ENCODE measurements around the gene KLHDC8B.

DNA sequence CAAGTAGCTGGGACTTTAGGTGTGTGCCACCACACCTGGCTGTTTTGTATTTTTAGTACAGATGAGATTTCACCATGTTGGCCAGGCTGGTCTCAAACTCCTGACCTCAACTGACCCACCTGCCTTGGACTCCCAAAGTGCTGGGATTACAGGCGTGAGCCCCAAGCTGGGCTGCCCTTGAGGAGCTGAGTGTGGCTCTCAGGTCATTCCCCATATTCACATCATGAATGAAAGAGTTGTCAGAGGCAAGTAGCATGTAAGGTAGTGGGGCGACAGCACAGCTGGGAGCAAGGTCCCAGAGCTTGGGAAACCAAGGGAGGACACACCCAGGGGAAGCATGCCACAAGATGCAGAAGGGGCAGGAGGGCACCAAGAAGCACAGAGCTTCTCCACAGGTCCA, 10.2 kb upstream of the KLHDC8B start:
- TF ChIP-seq POLR2AphosphoS5 (IDR thresholded peaks at IDR 0.05; ENCODE audit: insufficient read depth, low read depth, low read length) (no peak), POLR2A (IDR thresholded peaks at IDR 0.05; ENCODE audit: low read depth, low read length) (no peak), MYC (IDR thresholded peaks at IDR 0.05; ENCODE audit: low read depth, low read length) (no peak), FOS (IDR thresholded peaks at IDR 0.05; ENCODE audit: borderline replicate concordance, insufficient read depth, low read length) (no peak), JUN (IDR thresholded peaks at IDR 0.05; ENCODE audit: borderline replicate concordance, insufficient read depth, insufficient read length, low read depth) (no peak), EZH2 (IDR thresholded peaks at IDR 0.05; ENCODE audit: borderline replicate concordance, low read depth, low read length, severe bottlenecking) (no peak)
- TF ChIP-seq, protein P1, sequence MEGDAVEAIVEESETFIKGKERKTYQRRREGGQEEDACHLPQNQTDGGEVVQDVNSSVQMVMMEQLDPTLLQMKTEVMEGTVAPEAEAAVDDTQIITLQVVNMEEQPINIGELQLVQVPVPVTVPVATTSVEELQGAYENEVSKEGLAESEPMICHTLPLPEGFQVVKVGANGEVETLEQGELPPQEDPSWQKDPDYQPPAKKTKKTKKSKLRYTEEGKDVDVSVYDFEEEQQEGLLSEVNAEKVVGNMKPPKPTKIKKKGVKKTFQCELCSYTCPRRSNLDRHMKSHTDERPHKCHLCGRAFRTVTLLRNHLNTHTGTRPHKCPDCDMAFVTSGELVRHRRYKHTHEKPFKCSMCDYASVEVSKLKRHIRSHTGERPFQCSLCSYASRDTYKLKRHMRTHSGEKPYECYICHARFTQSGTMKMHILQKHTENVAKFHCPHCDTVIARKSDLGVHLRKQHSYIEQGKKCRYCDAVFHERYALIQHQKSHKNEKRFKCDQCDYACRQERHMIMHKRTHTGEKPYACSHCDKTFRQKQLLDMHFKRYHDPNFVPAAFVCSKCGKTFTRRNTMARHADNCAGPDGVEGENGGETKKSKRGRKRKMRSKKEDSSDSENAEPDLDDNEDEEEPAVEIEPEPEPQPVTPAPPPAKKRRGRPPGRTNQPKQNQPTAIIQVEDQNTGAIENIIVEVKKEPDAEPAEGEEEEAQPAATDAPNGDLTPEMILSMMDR (IDR thresholded peaks at IDR 0.05; ENCODE audit: extremely low read depth in 1 of 2, insufficient read depth in 1 of 2, low read depth in 1 of 2, low read length in 2 of 2) = no peak
- TF ChIP-seq, protein P2, sequence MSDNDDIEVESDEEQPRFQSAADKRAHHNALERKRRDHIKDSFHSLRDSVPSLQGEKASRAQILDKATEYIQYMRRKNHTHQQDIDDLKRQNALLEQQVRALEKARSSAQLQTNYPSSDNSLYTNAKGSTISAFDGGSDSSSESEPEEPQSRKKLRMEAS (IDR thresholded peaks at IDR 0.05; ENCODE audit: insufficient read depth, insufficient read length) = no peak

Measured in endothelial cell of umbilical vein (primary cell).